Osteoblast (primary cell): ENCODE results near the gene KDM4E. TPM values are rescaled to one million over a fixed set of nuclear protein-coding genes. Genes with fewer than 3 reads are reported as not detected.

ENCODE experiments used
- DNase-seq: peaks from one replicate; pipeline ENCODE4 v3.0.0; 2011; ENCODE audit warnings: low spot score, mixed read lengths; ENCODE audit not compliant: insufficient read length; ENCODE audit errors: missing footprints
- H2AFZ ChIP-seq: 2 replicates; pipeline ENCODE4 v1.6.0; 2011; ENCODE audit warnings: mild to moderate bottlenecking, low read length
- H3K27ac ChIP-seq: 2 replicates; pipeline ENCODE4 v1.5.1; 2011; ENCODE audit warnings: mild to moderate bottlenecking, low read depth, low read length, moderate library complexity
- H3K27me3 ChIP-seq: 2 replicates; pipeline ENCODE4 v1.6.0; 2012; ENCODE audit warnings: mild to moderate bottlenecking, control low read depth, inconsistent platforms, low read length, moderate library complexity; ENCODE audit not compliant: insufficient read depth
- H3K36me3 ChIP-seq: 2 replicates; pipeline ENCODE4 v1.5.1; 2011; ENCODE audit warnings: mild to moderate bottlenecking, low read length, control low read depth, moderate library complexity; ENCODE audit not compliant: insufficient read depth
- H3K4me1 ChIP-seq: 2 replicates; pipeline ENCODE4 v1.5.1; 2011; ENCODE audit warnings: mild to moderate bottlenecking, low read length, control low read depth, moderate library complexity; ENCODE audit not compliant: insufficient read depth
- H3K4me2 ChIP-seq: 2 replicates; pipeline ENCODE4 v1.6.0; 2011; ENCODE audit warnings: mild to moderate bottlenecking, low read length; ENCODE audit not compliant: insufficient read depth
- H3K4me3 ChIP-seq: fragments of 200-600 bp; sonication (generic); 3 replicates; pipeline ENCODE4 v1.5.1; 2012; ENCODE audit warnings: mild to moderate bottlenecking, low read length, inconsistent platforms; ENCODE audit not compliant: insufficient read depth
- H3K79me2 ChIP-seq: 2 replicates; pipeline ENCODE4 v1.6.0; 2012; ENCODE audit warnings: mild to moderate bottlenecking, low read length, control low read depth, inconsistent platforms; ENCODE audit not compliant: insufficient read depth
- H3K9me3 ChIP-seq: 2 replicates; pipeline ENCODE4 v1.5.1; 2011; ENCODE audit warnings: low read depth, low read length, control low read depth
- H4K20me1 ChIP-seq: 2 replicates; pipeline ENCODE4 v1.6.0; 2012; ENCODE audit warnings: mild to moderate bottlenecking, low read length, control low read depth; ENCODE audit not compliant: insufficient read depth
- CTCF ChIP-seq: IDR thresholded peaks from 2 replicates; pipeline ENCODE4 v1.5.1; 2011; ENCODE audit warnings: mild to moderate bottlenecking, low read depth, low read length, moderate library complexity; ENCODE audit errors: extremely low read depth
- total RNA-seq: library from RNA; depleted of rRNA; stranded (reverse); fragments of >200 nt; gene quantifications from 2 replicates; pipeline ENCODE4 v1.2.3, GENCODE V29; 2012

KDM4E gene
- total RNA-seq, 1 donor = not detected

- no peak overlapping the region for H3K27ac ChIP-seq
- H3K27me3 ChIP-seq = peaks cover 33% of the 10 kb centered on the region
- no peaks in the 10 kb centered on the region for H3K36me3 ChIP-seq
- no peak overlapping the region for H3K4me2 ChIP-seq
- no peak overlapping the region for H2AFZ ChIP-seq
- no peaks in the 10 kb centered on the region for H3K4me1 ChIP-seq
- H4K20me1 ChIP-seq = no peaks in the 10 kb centered on the region
- no peak for DNase-seq
- no peaks in the 10 kb centered on the region for H3K79me2 ChIP-seq
- H3K4me3 ChIP-seq = no peak overlapping the region
- TF ChIP-seq CTCF = no peak
- no peaks in the 10 kb centered on the region for H3K9me3 ChIP-seq
Observed at GRCh38 chr11:95050595-95051202, 25.6 kb downstream of the KDM4E start.

DNA sequence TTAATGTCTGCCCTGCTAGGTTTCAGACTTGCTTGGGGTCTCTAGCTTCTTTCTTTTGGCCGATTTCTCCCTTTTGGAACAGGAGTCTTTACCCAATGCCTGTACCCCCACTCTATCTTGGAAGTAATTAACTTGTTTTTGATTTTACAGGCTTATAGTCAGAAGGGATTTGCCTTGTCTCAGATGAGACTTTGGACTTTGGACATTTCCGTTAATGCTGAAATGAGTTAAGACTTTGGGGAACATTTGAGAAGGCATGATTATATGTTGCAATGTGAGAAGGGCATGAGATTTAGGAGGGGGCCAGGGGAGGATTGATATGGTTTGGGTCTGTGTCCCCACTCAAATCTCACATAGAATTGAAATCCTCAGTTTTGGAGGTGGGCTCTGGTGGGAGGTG, 29.3 kb downstream of the KDM4E start:
- no peaks in the 10 kb centered on the region for H3K79me2 ChIP-seq
- H4K20me1 ChIP-seq = no peaks in the 10 kb centered on the region
- H3K27ac ChIP-seq = no peak overlapping the region
- H3K9me3 ChIP-seq = no peaks in the 10 kb centered on the region
- H3K4me1 ChIP-seq = no peaks in the 10 kb centered on the region
- TF ChIP-seq CTCF = no peak
- no peak overlapping the region for H2AFZ ChIP-seq
- H3K4me3 ChIP-seq = no peak overlapping the region
- H3K4me2 ChIP-seq = no peak overlapping the region
- H3K36me3 ChIP-seq = no peaks in the 10 kb centered on the region
- no peak for DNase-seq
- peaks cover 22% of the 10 kb centered on the region for H3K27me3 ChIP-seq

DNA sequence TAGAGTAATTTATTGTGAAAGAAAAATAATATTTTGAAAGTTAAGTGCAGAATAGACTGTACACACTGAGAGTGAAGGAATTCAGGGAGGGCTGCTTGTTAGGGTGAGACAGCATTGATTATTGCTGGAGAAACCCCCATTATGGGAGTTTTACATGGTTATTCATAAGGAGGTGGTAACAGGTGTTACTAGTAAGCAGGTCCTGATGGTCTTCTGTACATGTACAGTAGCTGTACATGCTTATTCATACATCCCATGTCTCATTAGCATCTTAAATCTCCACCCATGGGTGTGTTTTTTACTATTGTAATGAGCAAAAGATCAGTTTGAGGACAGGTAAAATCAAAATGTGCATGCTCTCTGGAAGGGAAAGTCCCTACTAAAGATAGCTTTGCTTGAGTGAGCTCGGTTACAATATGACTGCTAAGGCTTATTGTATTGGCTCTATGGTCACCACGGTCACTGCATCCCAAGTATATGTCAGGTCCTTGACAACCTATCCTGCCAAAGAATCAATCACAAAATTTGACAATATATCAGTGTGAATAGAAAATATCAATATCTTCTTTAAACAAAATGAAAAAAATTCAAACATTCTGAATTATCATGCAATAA, 30.3 kb downstream of the KDM4E start:
- Histone ChIP-seq H3K9me3 (no peaks in the 10 kb centered on the region), H4K20me1 (no peaks in the 10 kb centered on the region), H3K27me3 (peaks cover 27% of the 10 kb centered on the region), H3K4me1 (no peaks in the 10 kb centered on the region), H2AFZ (no peak overlapping the region), H3K79me2 (no peaks in the 10 kb centered on the region), H3K4me3 (no peak overlapping the region), H3K36me3 (no peaks in the 10 kb centered on the region), H3K27ac (no peak overlapping the region), H3K4me2 (no peak overlapping the region)
- DNase-seq = no peak
- no peak for TF ChIP-seq CTCF

GRCh38 chr11:95057959-95058358, 32.9 kb downstream of the KDM4E start:
- DNase-seq = no peak
- Histone ChIP-seq H3K79me2 (no peaks in the 10 kb centered on the region), H3K27ac (no peak overlapping the region), H3K4me2 (no peak overlapping the region), H3K4me3 (no peak overlapping the region), H2AFZ (no peak overlapping the region), H3K9me3 (no peaks in the 10 kb centered on the region), H3K27me3 (peaks cover 46% of the 10 kb centered on the region), H3K4me1 (no peaks in the 10 kb centered on the region), H3K36me3 (no peaks in the 10 kb centered on the region), H4K20me1 (no peaks in the 10 kb centered on the region)
- TF ChIP-seq CTCF = no peak
